Stimulated activated CD4-positive, alpha-beta T cell treated with anti-CD3 and anti-CD28 coated beads, Interleukin-2, amount 100 ng/mL, for 48 hours (primary cell): ENCODE data around the gene ITIH5.
"Not testable (repeated sequence)": the region's sequence is repeated elsewhere in the genome, so short reads cannot be mapped to it uniquely, and the experiment has no call there.

Experiments used
- DNase-seq, 2 donors: peaks; one replicate each; pipeline ENCODE4 v3.0.0-alpha.2; 2020

Gene ITIH5

DNA sequence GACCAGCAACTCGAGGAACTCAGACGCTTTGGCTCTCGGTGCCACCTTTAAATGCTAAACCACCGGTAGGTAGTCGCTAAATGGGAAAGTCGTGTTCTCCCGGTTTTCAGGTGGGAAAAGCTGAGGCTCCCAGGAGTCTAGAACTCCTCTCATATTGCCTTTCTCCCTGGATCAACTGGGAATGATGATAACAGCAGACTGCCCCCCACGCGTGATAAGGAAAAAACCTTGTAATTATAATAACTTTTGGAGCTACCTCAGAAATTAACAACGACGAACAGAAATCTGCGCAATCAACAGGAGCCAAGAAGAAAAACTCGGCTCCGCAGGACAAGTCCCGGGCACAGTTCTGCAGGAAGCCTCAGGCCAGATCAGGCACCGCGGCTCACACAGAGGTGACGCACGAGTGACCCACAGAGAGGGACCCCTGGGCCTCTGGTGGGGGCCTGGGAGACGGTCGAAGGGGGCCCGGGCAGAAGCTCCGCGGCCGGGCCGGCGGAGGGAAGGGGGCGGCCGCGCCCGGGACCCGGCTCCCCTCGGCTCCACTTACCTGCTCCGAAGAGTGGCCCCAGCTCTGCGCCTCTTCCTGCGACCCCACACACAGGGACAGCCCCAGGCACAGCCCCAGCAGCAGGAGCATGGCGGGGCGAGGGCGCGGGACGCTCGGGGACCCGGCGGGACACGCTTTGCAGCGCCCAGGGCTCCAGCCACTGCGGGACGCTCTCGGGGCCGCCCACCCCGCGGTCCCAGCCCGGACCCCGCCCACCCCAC lies at the start of gene ITIH5:
Gene ITIH5 (minus strand): TSS at position 714 of the 771 bp plus-strand sequence. CDS start 74 bp downstream, at position 640.
- no peak for DNase-seq

DNA sequence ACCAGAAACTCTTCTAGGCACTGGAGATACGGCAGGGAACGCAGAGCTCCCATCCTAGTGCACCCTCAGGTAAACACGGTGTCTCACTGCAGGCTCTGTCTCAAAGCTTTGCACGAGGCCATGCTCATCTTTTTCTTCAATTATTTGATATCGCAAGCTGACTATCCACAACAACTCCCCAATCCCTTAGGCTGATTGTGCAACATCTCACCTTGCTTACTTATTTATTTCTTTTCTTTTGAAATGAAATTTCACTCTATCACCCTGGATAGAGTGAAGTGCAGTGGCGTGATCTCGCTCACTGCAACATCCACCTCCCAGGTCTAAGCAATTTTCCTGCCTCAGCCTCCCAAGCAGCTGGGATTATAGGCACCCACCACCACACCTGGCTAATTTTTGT lies 48.7 kb upstream of the ITIH5 start:
- DNase-seq: no peak

- DNase-seq: not testable (repeated sequence)
Observed at GRCh38 chr10:7711075-7711474, 44.3 kb upstream of the ITIH5 start.

DNA sequence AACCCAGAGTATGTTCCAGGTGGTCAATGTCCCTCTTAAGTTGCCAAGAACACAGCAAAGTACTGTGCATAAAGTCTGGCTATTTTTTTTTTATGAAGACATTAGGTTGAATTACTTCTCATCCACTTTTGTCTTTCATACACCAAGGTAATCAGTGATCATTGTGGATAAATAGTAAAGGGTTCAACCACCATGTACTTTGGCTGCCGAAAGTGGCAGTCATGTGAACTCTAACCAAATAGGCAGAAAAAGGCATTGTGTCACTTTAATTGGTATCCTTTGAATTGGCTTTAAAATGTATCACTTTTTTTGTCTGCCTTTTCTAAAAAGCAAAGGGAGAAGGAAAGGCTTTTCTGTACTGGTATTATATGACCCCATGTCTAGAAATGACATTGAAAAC lies 43.7 kb upstream of the ITIH5 start:
- no peak for DNase-seq

DNA sequence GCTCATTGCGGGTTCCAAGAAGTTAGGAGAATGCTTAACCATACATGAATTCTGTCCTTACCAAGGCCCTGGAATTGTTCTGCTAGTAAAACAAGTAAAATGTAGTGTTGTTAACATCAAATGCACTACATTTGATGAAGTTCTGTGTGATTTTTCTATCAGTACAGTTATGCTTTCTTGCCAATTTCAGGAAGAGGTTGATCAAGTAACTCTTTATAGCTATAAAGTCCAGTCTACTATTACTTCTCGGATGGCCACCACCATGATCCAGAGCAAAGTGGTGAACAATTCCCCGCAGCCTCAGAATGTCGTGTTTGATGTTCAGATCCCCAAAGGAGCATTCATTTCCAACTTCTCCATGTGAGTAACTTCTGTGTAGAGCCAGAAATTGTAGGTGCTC lies 42.1 kb upstream of the ITIH5 start:
- no peak for DNase-seq

- DNase-seq: no peak
Observed at GRCh38 chr10:7707858-7708622, 41.3 kb upstream of the ITIH5 start.

DNA sequence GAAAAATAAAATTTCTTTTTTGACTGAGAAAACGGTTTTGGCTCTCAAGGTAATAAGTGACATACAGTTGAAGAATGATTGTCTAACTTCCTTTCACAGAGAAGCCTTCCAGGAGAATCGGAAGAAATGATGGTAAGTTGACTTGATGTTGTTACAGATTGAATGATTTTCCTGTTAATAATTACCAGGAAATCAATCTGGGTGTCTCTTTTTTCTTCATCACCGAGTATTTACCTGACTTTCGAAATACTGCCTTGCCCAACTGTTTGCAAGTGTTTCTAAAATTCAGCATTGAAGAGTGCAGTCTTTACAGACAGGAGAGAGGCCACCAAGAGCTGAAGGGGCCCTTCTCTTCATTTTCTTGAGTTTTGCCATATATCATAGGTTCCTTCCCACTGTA lies 40.3 kb upstream of the ITIH5 start:
- no peak for DNase-seq

DNA sequence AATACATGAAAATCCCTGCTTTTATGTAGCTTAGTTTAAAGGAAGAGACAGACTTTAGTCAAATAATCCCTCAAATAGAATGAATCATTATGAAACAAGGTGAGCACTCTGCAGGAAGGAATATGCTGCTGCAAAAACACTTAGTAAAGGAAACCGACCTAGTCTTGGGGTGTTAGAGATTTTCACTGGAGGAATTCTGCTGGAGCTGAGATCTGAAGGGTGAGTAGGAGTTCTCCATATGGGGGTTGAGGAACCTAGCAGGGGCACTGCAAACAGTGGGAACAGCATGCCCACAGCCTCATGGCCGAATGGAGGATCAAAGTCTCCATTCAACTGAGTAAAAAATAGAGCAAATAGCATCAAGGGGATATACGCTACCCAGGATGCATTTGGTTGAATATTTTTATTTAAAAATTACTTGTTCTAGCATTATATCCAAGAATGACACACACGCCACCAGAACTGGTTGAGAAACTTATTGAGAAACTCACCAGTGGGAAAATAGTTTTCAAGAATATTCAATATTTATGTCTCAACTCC lies 39.8 kb upstream of the ITIH5 start:
- DNase-seq: no peak

DNA sequence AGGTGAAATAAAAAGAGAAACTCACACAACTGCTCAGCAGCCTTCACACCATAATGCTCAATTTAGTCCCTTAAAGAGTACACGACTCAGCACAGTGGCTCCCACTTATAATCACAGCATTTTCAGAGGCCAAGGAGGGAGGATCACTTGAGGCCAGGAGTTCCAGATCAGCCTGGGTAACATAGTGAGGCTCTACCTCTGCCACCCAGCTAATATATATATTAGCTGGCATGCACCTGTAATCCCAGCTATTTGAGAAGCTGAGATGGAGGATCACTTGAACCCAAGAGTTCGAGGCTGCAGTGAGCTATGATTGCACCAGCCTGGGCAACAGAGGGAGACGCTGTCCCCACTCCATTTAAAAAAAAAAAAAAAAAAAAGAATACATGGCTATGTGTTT lies 38.6 kb upstream of the ITIH5 start:
- DNase-seq: no peak

GRCh38 chr10:7704071-7705016 lies 37.6 kb upstream of the ITIH5 start:
- no peak for DNase-seq

GRCh38 chr10:7703140-7703539 lies 36.4 kb upstream of the ITIH5 start, which contains the start of gene ITIH2:
Gene ITIH2, plus strand, starts transcription at chr10:7703316. Its CDS starts 119 bp downstream, at chr10:7703435.
- DNase-seq: no peak

DNA sequence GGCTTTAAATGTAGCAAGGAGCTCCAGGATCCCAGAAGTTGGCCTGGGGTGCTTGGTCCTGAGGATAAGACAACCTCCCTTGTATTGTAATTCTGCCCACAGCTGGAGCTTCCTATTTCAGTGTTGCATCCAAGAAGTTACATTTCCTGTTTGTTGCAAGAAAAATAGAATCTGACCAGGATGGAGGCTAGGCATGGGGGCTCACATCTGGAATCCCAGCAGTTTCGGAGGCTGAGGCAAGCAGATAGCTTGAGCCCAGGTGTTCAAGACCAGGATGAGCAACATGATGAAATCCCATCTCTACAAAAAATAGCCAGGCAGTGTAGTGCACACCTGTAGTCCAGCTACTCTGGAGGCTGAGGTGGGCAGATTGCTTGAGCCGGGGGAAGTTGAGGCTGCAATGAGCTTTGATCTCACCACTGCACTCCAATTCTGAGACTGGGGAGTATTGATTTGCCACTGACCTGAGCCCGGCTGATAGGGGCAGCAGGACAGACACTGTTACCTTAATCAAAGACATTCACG lies 35.6 kb upstream of the ITIH5 start:
- no peak for DNase-seq

DNA sequence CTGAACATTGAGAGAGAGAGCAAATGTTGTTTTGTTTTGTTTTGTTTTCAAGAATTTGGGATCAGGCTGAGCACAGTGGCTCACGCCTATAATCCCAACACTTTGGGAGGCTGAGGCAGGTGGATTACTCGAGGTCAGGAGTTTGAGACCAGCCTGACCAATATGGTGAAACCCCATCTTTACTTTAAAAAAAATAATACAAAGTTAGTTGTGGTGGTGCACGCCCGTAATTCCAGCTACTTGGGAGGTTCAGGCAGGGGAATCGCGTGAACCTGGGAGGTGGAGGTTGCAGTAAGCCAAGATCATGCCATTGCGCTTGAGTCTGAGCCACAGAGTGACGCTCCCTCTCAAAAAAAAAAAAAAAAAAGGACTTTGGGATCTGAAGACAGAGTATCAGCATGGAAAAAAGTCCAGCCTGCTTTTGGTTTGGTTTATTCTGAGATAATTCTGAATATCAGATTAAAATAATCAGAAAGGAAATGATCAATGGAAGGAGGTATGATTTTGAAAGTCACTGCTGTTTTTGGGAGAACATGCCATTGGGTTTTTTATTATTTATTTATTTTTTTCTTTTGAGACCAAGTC lies 34.5 kb upstream of the ITIH5 start:
- DNase-seq: no peak

DNA sequence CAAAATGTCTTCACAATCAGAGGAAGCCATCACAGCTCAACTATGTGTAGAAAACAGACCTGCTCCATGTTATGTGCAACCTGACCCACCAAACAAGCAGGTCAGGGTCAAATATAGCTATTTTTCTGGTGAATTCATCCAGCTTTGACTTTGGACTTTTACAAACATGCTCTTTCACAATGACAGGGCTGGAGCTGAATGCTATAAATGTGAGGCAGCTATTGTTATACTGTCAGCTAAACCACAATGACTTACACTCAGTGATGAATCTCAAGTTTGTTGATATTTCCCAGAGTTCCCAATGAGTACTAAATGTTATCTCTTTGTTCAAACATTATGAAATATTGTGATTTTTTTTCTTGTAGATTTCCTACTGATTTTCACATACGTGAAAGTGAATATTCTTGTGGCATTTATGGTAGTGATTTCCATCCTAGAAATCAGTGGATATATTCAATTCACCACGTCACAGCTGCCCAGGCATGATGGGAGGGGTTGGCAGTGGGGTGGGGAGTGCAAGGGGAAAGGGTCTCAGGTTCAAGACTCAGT lies 33.9 kb upstream of the ITIH5 start:
- DNase-seq: no peak

DNA sequence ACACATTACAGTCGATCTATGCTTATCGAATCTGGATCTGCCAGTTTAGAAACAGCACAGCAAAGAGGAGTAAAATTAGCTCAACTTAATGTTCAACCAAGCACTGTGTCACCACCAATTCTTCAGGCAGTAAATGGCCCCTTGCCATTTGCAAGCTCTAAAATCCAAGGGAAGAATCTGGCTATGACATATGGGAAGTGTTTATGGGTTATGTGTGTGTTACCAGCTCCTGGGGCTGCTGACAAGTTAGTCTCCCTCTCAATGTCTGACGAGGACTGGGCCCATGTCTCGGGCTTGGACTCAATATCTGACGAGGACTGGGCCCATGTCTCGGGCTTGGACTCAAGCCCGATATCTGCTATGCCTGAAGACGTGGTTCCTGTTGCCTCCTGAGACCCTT lies 30.7 kb upstream of the ITIH5 start:
- no peak for DNase-seq

DNA sequence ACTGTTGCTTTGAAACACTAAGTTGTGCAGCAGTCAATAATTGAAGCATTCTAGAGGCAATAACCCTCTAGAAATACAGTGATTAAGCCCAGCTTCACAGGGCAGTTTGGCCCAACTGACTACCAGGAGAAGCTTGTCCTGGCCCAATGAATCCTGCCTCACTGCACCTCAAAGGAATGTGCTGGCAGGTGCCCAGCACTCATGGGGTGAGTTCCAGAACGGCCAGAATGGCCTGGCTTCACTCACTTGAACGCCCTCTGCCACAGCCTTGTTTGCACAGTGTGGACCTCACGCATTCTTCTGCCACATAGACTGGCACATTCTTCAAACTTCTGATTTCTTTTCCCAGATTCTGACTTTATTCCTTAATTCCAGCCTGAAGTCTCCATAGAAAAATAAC lies 29.8 kb upstream of the ITIH5 start:
- no peak for DNase-seq

GRCh38 chr10:7693194-7693593 lies 26.4 kb upstream of the ITIH5 start:
- DNase-seq: not testable (repeated sequence)

DNA sequence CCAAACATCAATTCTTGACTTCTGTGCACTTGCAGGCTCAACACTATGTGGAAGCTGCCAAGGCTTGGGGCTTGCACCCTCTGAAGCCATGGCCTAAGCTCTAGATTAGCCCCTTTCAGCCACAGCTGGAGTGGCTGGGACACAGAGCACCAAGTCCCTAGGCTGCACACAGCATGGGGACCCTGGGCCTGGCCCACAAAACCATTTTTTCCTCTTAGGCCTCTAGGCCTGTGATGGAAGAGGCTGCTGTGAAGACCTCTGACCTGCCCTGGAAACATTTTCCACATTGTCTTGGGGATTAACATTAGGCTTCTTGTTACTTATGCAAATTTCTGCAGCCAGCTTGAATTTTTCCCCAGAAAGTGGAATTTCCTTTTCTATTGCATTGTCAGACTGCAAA lies 25.6 kb upstream of the ITIH5 start:
- DNase-seq: not testable (repeated sequence)

GRCh38 chr10:7690885-7691597 lies 24.3 kb upstream of the ITIH5 start:
- not testable (repeated sequence) for DNase-seq

DNA sequence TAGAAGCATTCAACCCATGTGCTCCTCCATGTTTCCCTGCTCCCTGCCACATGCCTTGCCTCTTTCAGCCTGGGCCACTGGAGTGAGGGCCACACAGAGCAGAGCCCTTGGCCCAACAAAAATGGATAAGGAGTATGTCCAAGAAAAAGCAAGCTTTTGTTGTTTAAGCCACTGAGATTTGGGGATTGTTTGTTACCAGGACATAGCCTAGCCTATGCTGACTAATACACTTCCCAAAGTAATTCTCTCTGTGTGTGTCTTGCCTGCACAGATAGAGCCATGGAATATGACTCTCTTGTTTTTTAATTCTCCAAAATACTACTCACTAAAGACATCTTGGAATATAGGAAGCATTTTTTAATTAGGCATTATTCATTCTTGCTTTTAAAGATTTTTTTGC lies 22.8 kb upstream of the ITIH5 start:
- DNase-seq: no peak
